ENCODE data around the gene ZBTB21. TPM values are rescaled to one million over a fixed set of nuclear protein-coding genes. Genes with fewer than 3 reads are reported as not detected.

Gene ZBTB21
- total RNA-seq, 1 donor from 2014 or later: 20.9 TPM

- no peak for DNase-seq (ENCODE audit: extremely low spot score, unreplicated experiment)
- Mint-ChIP-seq H3K27ac (ENCODE audit: unreplicated experiment) (no peak within 1 kb of the TSS), H3K36me3 (ENCODE audit: unreplicated experiment) (no peaks in the 10 kb centered on the region), H3K4me3 (ENCODE audit: unreplicated experiment) (peak within 1 kb of the TSS; percentile 68), H3K27me3 (ENCODE audit: unreplicated experiment) (no peaks in the 10 kb centered on the region), H3K9me3 (ENCODE audit: unreplicated experiment) (no peaks in the 10 kb centered on the region), H3K4me1 (ENCODE audit: unreplicated experiment) (peaks cover 38% of the 10 kb centered on the region)
- no peak for TF ChIP-seq CTCF (IDR thresholded peaks at IDR 0.05)
Observed at GRCh38 chr21:41953831-41954653, 56.1 kb downstream of the ZBTB21 start, which contains the start of gene C2CD2. Gene C2CD2 (minus strand): TSS chr21:41954018. CDS start chr21:41953648, 370 bp downstream.

DNA sequence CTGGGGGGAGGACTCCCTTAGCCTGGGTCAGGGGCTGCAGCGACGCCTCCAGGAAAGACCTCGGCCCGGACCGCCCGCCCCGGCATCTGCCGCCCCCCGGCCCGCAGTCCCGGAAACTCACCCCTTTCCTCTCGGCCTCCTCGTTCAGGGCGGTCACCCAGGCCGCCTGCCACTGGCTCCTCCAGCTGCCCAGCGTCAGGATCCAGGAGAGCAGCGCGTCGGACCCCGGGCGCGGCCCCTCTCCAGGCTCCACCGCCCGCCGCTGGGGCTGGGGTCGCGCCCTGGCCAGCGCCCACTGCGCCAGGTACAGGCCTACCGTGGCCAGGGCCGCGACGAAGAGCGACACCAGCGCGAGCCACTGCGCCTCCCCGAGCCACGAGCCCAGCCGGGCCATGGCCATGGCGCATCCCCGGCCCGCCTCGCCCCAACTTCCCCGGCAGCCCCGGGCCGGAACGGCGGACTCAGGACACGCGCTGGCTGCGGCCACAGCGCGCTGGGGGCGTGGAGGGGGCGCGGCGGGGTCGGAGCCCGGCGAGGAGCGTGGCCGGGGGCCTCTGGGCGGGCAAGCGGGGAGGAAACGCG lies 56.8 kb downstream of the ZBTB21 start:
- Mint-ChIP-seq H3K4me3 (ENCODE audit: unreplicated experiment) (peak overlapping the region; percentile 68), H3K36me3 (ENCODE audit: unreplicated experiment) (no peaks in the 10 kb centered on the region), H3K4me1 (ENCODE audit: unreplicated experiment) (peaks cover 34% of the 10 kb centered on the region), H3K27me3 (ENCODE audit: unreplicated experiment) (no peaks in the 10 kb centered on the region), H3K27ac (ENCODE audit: unreplicated experiment) (no peak overlapping the region), H3K9me3 (ENCODE audit: unreplicated experiment) (no peaks in the 10 kb centered on the region)
- DNase-seq (ENCODE audit: extremely low spot score, unreplicated experiment): no peak
- no peak for TF ChIP-seq CTCF (IDR thresholded peaks at IDR 0.05)

GRCh38 chr21:41952568-41953248 lies 57.5 kb downstream of the ZBTB21 start:
- H3K36me3 Mint-ChIP-seq (ENCODE audit: unreplicated experiment): no peaks in the 10 kb centered on the region
- H3K4me3 Mint-ChIP-seq (ENCODE audit: unreplicated experiment): peak overlapping the region; percentile 68
- TF ChIP-seq CTCF (IDR thresholded peaks at IDR 0.05): no peak
- H3K9me3 Mint-ChIP-seq (ENCODE audit: unreplicated experiment): no peaks in the 10 kb centered on the region
- H3K27ac Mint-ChIP-seq (ENCODE audit: unreplicated experiment): no peak overlapping the region
- H3K27me3 Mint-ChIP-seq (ENCODE audit: unreplicated experiment): no peaks in the 10 kb centered on the region
- H3K4me1 Mint-ChIP-seq (ENCODE audit: unreplicated experiment): peaks cover 32% of the 10 kb centered on the region
- no peak for DNase-seq (ENCODE audit: extremely low spot score, unreplicated experiment)

GRCh38 chr21:41951876-41952567 lies 58.1 kb downstream of the ZBTB21 start:
- no peaks in the 10 kb centered on the region for H3K27me3 Mint-ChIP-seq (ENCODE audit: unreplicated experiment)
- H3K36me3 Mint-ChIP-seq (ENCODE audit: unreplicated experiment): no peaks in the 10 kb centered on the region
- peak overlapping the region; percentile 23 for H3K27ac Mint-ChIP-seq (ENCODE audit: unreplicated experiment)
- H3K4me1 Mint-ChIP-seq (ENCODE audit: unreplicated experiment): peaks cover 29% of the 10 kb centered on the region
- no peak for DNase-seq (ENCODE audit: extremely low spot score, unreplicated experiment)
- no peak for TF ChIP-seq CTCF (IDR thresholded peaks at IDR 0.05)
- no peaks in the 10 kb centered on the region for H3K9me3 Mint-ChIP-seq (ENCODE audit: unreplicated experiment)
- H3K4me3 Mint-ChIP-seq (ENCODE audit: unreplicated experiment): peak overlapping the region; percentile 68

Measured in osteocyte (in vitro differentiated cells).